ENCODE data around the gene ZNF80. TPM values are rescaled to one million over a fixed set of nuclear protein-coding genes. Genes with fewer than 3 reads are reported as not detected.

Gene ZNF80
- total and polyA plus RNA-seq, 2 of the 13 experiments (the other 11 are each of a cell fraction or from before 2014, with no cell fraction given), result not detected

- no peak for TF ChIP-seq ZBTB3 (CRISPR knock-in tag; IDR thresholded peaks at IDR 0.05; ENCODE audit: borderline replicate concordance, low read depth)
- no peak for TF ChIP-seq ZNF781 (CRISPR knock-in tag; IDR thresholded peaks at IDR 0.05; ENCODE audit: borderline replicate concordance, not compliant biosample characterization)
- no peak for TF ChIP-seq ZBTB4 (CRISPR knock-in tag; IDR thresholded peaks at IDR 0.05; ENCODE audit: borderline replicate concordance)
- no peak for TF ChIP-seq ZNF839 (CRISPR knock-in tag; IDR thresholded peaks at IDR 0.05; ENCODE audit: borderline replicate concordance)
- no peak for TF ChIP-seq E2F5 (CRISPR knock-in tag; conservative IDR thresholded peaks at IDR 0.05)
- TF ChIP-seq TEF (CRISPR knock-in tag; IDR thresholded peaks at IDR 0.05), result no peak
- TF ChIP-seq ZNF3 (CRISPR knock-in tag; IDR thresholded peaks at IDR 0.05), result no peak
- no peak for TF ChIP-seq ZNF841 (CRISPR knock-in tag; IDR thresholded peaks at IDR 0.05; ENCODE audit: borderline replicate concordance)
These were observed 48.9 kb upstream of the ZNF80 start (continued) for GRCh38 chr3:114286266-114286665.

All from HepG2 (cell line).